HepG2 (cell line): ENCODE measurements around the gene GNRH2. TPM values are rescaled to one million over a fixed set of nuclear protein-coding genes. Genes with fewer than 3 reads are reported as not detected.

ENCODE experiments used
- ARNT2 ChIP-seq: sonication (generic); formaldehyde crosslinking; IDR thresholded peaks from 2 replicates; pipeline ENCODE4 v1.8.0; 2022; ENCODE audit warnings: mild to moderate bottlenecking, low read depth, missing genetic modification reagents, moderate library complexity
- CCAR2 ChIP-seq: fragments of 200-400 bp; formaldehyde crosslinking; optimal IDR thresholded peaks from 2 replicates; pipeline ENCODE3; 2018; ENCODE audit warnings: low read depth, mild to moderate bottlenecking, low read length, moderate library complexity
- EZH2 ChIP-seq: conservative IDR thresholded peaks from 2 replicates; pipeline ENCODE4 v1.6.1; 2012; ENCODE audit warnings: mild to moderate bottlenecking, low read depth, low read length, moderate library complexity
- GPBP1L1 ChIP-seq: sonication (generic); formaldehyde crosslinking; IDR thresholded peaks from 2 replicates; pipeline ENCODE4 v1.5.0; 2020; ENCODE audit warnings: mild to moderate bottlenecking, missing genetic modification reagents
- LBX2 ChIP-seq: sonication (generic); formaldehyde crosslinking; IDR thresholded peaks from 2 replicates; pipeline ENCODE4 v1.5.0; 2020; ENCODE audit warnings: missing genetic modification reagents, mild to moderate bottlenecking, borderline replicate concordance
- MTA1 ChIP-seq: sonication (generic); formaldehyde crosslinking; IDR thresholded peaks from 2 replicates; pipeline ENCODE4 v1.4.0; 2020; ENCODE audit warnings: missing genetic modification reagents, mild to moderate bottlenecking, borderline replicate concordance
- MYPOP ChIP-seq: sonication (generic); formaldehyde crosslinking; IDR thresholded peaks from 2 replicates; pipeline ENCODE4 v1.8.1; 2023; ENCODE audit warnings: mild to moderate bottlenecking, moderate library complexity, missing genetic modification reagents
- SMARCC2 ChIP-seq: fragments of 450-650 bp; IDR thresholded peaks from 2 replicates; pipeline ENCODE4 v1.6.1; 2017; ENCODE audit warnings: antibody characterized with exemption, mild to moderate bottlenecking
- SRSF4 ChIP-seq: fragments of 200-400 bp; formaldehyde crosslinking; IDR thresholded peaks from one replicate; pipeline ENCODE4 v1.6.1; 2018; ENCODE audit warnings: mild to moderate bottlenecking, low read depth, low read length, moderate library complexity; ENCODE audit not compliant: poor library complexity, severe bottlenecking
- U2AF2 ChIP-seq: fragments of 200-400 bp; formaldehyde crosslinking; IDR thresholded peaks from 2 replicates; pipeline ENCODE4 v1.6.1; 2017; ENCODE audit warnings: low read depth, mild to moderate bottlenecking, low read length
- ZBTB38 ChIP-seq: sonication (generic); formaldehyde crosslinking; IDR thresholded peaks from 2 replicates; pipeline ENCODE4 v1.5.1; 2020; ENCODE audit warnings: mild to moderate bottlenecking, missing genetic modification reagents
- ZBTB46 ChIP-seq: sonication (generic); formaldehyde crosslinking; IDR thresholded peaks from 2 replicates; pipeline ENCODE4 v1.4.0; 2020; ENCODE audit warnings: mild to moderate bottlenecking, missing genetic modification reagents, borderline replicate concordance
- ZBTB8A ChIP-seq: sonication (generic); formaldehyde crosslinking; IDR thresholded peaks from 2 replicates; pipeline ENCODE4 v1.4.0; 2020; ENCODE audit warnings: mild to moderate bottlenecking, low read depth, missing genetic modification reagents, borderline replicate concordance
- ZHX2 ChIP-seq, 2 experiments: sonication (generic) in 1 of 2; formaldehyde crosslinking in 1 of 2; IDR thresholded peaks; 2 replicates each; pipeline versions ENCODE4 v1.6.1 to v1.9.0; 2014 to 2022; ENCODE audit warnings: antibody characterized with exemption in 1 of 2, borderline replicate concordance in 1 of 2, inconsistent platforms in 1 of 2, low read depth in 1 of 2, missing genetic modification reagents in 1 of 2
- ZNF121 ChIP-seq: sonication (generic); formaldehyde crosslinking; IDR thresholded peaks from 2 replicates; pipeline ENCODE4 v1.5.0; 2020; ENCODE audit warnings: mild to moderate bottlenecking, missing genetic modification reagents
- ZNF570 ChIP-seq: sonication (generic); formaldehyde crosslinking; IDR thresholded peaks from 2 replicates; pipeline ENCODE4 v1.4.0; 2020; ENCODE audit warnings: mild to moderate bottlenecking, missing genetic modification reagents, borderline replicate concordance
- polyA plus RNA-seq, 8 experiments: library from polyadenylated mRNA; depleted of rRNA in 3 of 8; stranded (reverse) in 7 of 8; unstranded in 1 of 8; fragments of >200 nt; fragmentation: Illumina TruSeq in 4 of 8; extraction: Trizol in 4 of 8; gene quantifications; 2 replicates each; pipeline versions ENCODE4 v1.2.1 to v1.2.3, GENCODE V29; 2011 to 2016; ENCODE audit warnings: low read depth in 4 of 8, missing spikeins in 1 of 8, mixed read lengths in 1 of 8; ENCODE audit not compliant: insufficient read depth in 1 of 8
- total RNA-seq, 5 experiments: library from RNA; depleted of rRNA; stranded (reverse); fragments of >200 nt; fragmentation: Illumina TruSeq; extraction: Trizol; gene quantifications; 2 replicates each; pipeline ENCODE4 v1.2.3, GENCODE V29; 2016; ENCODE audit warnings: low read depth in 1 of 5

The GNRH2 gene
- total and polyA plus RNA-seq, 2 of the 13 experiments (the other 11 are each of a cell fraction or from before 2014, with no cell fraction given) = 0.28 TPM; not detected in 1

GRCh38 chr20:3082955-3083952 lies 39.8 kb downstream of the GNRH2 start (continued):
- TF ChIP-seq CCAR2 = no peak
- no peak for TF ChIP-seq ZBTB8A (CRISPR knock-in tag)
- TF ChIP-seq ARNT2 (CRISPR knock-in tag) = no peak
- TF ChIP-seq SRSF4 = no peak
- no peak for TF ChIP-seq EZH2
- no peak for TF ChIP-seq U2AF2
- no peak for TF ChIP-seq ZBTB46 (CRISPR knock-in tag)
- TF ChIP-seq ZHX2 (IDR thresholded peaks at IDR 0.05; ENCODE audit: low read depth) = no peak
- no peak for TF ChIP-seq ZHX2 (CRISPR knock-in tag; IDR thresholded peaks at IDR 0.05; ENCODE audit: borderline replicate concordance)
- no peak; the same call in 1 of the 2 replicates for TF ChIP-seq ZNF570 (CRISPR knock-in tag)
- peak; percentile 70; the same call in 1 of the 2 replicates for TF ChIP-seq MTA1 (CRISPR knock-in tag)
- no peak for TF ChIP-seq SMARCC2
- TF ChIP-seq MYPOP (CRISPR knock-in tag) = no peak
- TF ChIP-seq ZNF121 (CRISPR knock-in tag) = no peak
- TF ChIP-seq GPBP1L1 (CRISPR knock-in tag) = no peak
- no peak for TF ChIP-seq LBX2 (CRISPR knock-in tag)
- TF ChIP-seq ZBTB38 (CRISPR knock-in tag) = peak; percentile 73; the same call in 1 of the 2 replicates
